Fibroblast of skin of right quadriceps (primary cell): ENCODE results near the gene BMPR1A.

Source experiments
- DNase-seq: peaks from one replicate; pipeline ENCODE4 v3.0.0-alpha.2; 2013

The BMPR1A gene

DNA sequence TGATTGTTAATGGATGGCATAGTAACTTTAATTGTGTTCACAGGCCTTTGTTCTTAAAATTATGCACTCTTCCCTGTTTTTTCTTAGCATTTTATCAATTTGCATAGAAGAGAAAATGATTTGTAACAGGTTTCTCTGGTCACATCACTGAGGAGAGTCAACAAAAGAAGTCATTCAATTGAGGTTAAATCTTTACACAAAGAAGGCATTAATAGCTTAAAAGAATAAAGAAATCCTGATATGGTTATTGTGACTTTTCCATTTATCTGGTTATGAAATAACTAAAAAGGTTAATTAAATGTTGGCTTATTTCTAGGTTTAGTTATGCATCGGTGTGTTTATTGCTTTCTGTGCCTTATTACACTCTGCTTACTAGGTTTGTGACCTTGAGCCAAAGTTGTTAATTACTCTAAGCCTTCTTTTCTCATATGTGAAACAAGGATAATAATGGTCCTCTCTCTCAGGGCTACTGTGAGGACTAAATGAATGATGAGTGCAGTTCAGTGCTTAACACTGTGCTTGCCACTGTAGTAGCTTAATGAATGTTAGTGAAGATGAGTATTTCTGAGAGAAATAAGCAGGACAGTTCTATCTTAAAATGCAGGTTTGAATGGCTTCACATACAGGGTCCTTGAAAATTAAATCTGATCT, 12.1 kb downstream of the BMPR1A start:
- DNase-seq = no peak

GRCh38 chr10:86769991-86770390, 13.6 kb downstream of the BMPR1A start:
- no peak for DNase-seq

GRCh38 chr10:86770412-86770960, 14.1 kb downstream of the BMPR1A start:
- no peak for DNase-seq

- peak; percentile 28 for DNase-seq
Measured at GRCh38 chr10:86773498-86773897, 17.1 kb downstream of the BMPR1A start.

DNA sequence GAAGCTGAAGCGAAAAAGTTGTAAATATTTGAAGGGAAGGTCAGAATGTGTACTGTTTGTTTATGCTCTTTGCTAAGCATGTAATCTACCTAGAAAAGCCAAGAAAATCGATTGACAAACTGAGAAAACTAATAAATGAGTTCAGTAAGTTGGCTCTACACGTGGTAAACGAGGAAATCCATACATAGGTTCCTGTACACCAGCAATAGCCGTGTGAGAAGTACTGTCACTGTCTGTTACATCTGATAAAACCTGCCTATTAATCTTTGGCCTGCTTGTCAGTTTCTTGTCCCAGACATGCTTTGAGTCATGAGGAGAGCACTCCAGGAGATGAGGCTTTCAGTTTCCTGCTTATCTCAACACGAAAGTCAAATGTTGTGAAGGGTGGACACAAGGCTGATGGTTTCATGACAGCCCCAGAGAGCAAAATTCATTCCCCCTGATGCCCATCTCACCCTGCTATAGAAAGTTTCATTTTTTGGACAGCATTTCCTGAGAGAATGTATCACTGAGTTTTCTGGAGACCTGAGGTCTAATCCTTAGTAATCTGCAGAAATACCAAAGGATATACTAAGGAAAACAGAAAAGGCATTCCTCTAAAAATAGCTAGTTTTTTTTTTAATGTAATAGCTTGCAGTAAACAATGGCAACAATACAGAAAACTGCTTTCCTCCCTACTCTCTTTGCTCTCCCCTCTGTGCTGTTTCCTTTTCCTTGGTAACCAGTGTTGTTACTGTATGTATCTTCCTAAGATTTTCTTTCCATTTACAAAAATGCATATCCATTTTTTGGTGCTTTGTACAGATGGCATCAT, 18.8 kb downstream of the BMPR1A start:
- peak; percentile 31 for DNase-seq

- no peak for DNase-seq
Measured at GRCh38 chr10:86775870-86776180, 19.4 kb downstream of the BMPR1A start.

GRCh38 chr10:86779220-86780017, 23.0 kb downstream of the BMPR1A start:
- DNase-seq = peak; percentile 14

DNA sequence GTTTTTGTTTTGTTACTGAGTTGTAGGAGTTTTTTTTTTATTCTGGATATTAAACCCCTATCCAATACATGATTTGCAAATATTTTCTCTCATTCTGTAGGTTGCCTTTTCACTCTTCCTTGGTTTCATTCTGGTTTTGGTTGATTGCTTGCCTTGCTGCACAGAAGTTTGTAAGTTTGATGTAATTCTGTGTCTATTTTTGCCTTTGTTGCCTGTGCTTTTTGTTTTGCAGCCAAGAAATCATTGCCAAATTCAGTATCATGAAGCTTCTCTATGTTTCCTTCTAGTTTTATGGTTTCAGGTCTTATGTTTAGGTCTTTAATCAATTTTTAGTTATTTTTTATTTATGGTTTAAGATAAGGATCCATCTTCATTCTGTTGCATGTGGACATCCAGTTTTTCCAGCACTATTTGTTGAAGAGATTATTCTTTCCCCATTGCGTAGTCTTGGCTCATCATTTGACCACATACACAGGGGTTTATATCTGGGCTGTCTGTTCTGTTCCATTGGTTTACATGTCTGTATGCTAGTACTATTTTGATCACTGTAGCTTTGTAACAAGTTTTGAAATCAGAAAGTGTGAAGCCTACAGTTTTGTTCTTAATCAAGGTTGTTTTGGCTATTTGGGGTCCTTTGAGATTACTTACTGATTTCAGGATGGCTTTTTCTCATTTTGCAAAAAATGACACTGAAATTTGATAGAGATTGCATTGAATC, 26.4 kb downstream of the BMPR1A start:
- DNase-seq = no peak

GRCh38 chr10:86785037-86785436, 28.6 kb downstream of the BMPR1A start:
- DNase-seq = no peak

DNA sequence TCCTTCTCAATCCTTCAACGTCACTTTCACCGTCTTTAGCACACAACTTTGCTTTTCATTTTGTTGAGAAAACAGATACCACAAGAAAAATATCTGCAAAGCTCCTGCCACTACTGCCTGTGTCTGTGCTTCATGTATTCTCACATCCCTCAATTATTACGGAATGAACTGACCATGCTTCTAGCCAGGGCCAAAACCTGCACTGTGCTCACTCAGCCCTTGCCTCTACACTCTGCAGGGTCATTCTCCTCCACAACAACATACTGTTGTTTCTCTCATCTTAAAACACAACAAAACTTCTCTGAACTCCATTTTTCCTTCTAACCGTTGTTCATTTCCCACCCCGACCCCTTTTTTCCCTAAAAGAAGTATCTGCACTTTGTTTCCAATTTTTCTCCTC, 29.5 kb downstream of the BMPR1A start:
- no peak for DNase-seq

DNA sequence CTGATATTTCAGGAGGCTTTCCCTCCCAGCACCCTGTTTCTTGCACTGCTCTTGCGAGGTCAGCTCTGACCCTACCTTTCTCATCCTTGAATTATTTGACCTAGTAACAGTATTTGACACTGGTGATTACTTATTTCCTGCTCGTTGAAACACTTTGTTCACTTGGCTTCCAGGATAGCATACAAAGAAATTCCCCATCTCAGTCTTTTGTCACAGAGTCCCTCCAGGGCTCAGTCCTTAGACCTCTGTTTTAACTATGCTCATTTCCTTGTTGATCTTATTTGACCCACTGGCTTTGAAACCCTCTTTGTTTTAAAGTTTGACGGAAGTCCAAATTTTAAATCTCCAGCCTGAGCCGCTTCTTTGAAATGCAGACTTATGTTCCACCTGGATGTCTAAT, 29.9 kb downstream of the BMPR1A start:
- no peak for DNase-seq

DNA sequence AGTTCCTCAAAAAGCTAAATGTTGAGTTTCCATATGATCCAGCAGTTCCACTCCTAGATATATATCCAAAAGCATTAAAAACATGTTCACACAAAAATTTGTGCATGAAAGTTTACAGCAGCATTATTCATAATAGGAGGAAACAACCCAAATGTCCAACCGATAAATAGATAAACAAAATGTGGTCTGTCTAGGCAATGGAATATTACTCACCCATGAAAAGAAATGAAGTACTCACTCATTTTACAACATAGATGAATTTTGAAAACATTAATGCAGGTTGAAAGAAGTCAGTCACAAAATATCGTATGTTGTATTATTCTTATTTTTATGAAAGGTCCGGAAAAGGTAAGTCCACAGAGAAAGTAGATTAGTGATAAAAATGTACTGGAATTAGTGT, 34.0 kb downstream of the BMPR1A start:
- DNase-seq = no peak

DNA sequence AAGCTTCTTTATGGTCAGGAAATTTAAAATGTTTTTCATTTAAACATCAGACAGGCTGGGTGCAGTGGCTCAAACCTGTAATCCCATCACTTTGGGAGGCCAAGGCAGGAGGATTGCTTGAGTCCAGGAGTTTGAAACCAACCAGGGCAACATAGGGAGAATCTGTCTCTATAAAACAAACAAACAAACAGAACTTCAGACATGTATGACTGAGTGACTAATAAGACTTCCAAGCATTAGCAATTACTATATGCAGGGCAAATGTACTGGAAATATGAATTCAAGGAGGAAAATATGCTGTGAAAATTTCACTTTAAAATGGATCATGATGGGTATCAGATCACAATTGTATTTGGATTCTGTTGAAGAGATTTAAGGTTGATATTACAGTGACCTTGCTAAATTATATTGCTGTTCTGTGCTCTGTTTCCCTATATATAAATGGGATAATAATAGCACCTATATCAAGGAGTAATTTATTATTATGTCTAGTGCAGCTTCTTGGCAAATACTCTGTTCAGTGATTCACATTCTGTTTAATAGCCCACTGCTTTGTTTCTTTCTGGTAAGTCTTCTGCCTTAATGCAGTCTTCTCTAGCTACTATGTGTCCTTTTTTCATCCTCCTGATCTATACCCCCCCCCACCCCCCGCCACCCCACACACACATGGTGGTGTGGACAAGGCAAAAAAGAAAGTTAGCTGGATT, 36.2 kb downstream of the BMPR1A start:
- DNase-seq = no peak

DNA sequence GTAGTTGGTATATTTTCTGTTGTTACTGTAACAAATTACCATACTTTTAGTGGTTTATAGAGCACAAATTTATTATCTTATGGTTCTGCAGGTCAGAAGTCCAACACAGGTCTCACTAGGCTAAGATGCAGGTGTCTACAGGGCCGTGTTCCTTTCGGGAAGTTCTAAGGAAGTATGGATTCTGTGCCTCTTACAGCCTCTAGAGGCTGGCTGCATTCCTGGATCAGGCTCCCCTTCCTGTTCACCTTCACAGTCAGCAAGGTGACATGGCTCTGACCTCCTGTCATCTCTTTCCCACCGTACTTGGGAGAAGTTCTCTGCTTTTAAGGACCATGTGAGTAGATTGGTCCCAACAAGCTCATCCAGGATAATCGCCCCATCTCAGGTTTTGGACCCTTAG, 37.3 kb downstream of the BMPR1A start:
- no peak for DNase-seq

- peak; percentile 89 for DNase-seq
Measured at GRCh38 chr10:86795353-86795752, 38.9 kb downstream of the BMPR1A start.

GRCh38 chr10:86798025-86798424, 41.6 kb downstream of the BMPR1A start:
- peak; percentile 29 for DNase-seq

- DNase-seq = peak; percentile 43
Measured at GRCh38 chr10:86798611-86799010, 42.2 kb downstream of the BMPR1A start.

- no peak for DNase-seq
Measured at GRCh38 chr10:86799188-86799845, 42.9 kb downstream of the BMPR1A start.

DNA sequence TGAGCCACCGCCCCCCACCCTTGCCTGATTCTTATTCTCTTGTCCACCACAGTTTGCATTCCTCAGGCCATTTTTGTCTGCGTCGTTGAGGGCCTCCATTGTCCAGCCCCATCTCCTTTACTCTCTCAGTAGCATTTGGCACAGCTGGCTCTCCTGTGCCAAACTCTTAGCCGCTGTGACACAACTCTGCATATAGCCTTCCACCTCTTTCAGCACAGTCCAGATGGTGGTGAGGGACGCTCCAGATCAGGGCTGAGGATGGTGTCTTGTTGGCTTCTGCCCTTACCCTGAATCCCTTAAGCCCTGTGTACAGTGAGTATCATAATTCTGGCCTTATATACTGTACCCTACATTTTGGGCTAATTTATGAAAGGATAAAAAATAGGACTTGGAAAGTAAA, 45.6 kb downstream of the BMPR1A start:
- DNase-seq = no peak

- no peak for DNase-seq
Measured at GRCh38 chr10:86802473-86803108, 46.2 kb downstream of the BMPR1A start.

DNA sequence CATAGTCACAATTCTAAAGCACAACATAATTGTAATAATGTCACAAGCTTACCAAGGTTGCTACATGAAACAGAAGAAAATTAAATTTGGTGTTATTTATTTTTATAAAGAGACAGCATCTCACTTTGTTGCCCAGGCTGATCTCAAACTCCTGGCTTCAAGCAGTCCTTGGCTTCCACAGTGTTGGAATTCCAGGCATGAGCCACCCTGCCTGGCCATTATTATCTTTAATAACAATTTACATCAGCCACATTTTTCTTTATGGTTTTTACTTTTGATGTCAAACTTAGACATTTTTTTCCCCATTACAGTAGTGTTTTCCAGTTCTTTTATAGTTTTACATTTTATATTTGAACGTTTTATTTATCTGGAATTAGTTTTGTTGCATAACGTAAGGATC, 46.7 kb downstream of the BMPR1A start:
- DNase-seq = peak; percentile 47
